DND-41 (cell line): ENCODE data around the gene ANKS1B.

Source experiments
- ATAC-seq: fragments of 200-7000 bp; cut with Tn5 transposase; 3 replicates; pipeline ENCODE4 v1.9.1; 2021; ENCODE audit warnings: low read depth; ENCODE audit not compliant: insufficient read depth
- DNase-seq: peaks from one replicate; pipeline ENCODE4 v3.0.0-alpha.2; 2020
- H2AFZ ChIP-seq: 2 replicates; pipeline ENCODE4 v1.6.0; 2012; ENCODE audit warnings: low read depth, low read length
- H3K27ac ChIP-seq: 2 replicates; pipeline ENCODE4 v1.5.1; 2012; ENCODE audit warnings: low read length, inconsistent platforms
- H3K27me3 ChIP-seq: fragments of 200-600 bp; sonication (generic); 2 replicates; pipeline ENCODE4 v1.6.0; 2012; ENCODE audit warnings: low read length, mild to moderate bottlenecking, inconsistent platforms; ENCODE audit not compliant: insufficient read depth, poor library complexity
- H3K36me3 ChIP-seq: 2 replicates; pipeline ENCODE4 v1.5.1; 2012; ENCODE audit warnings: low read length, inconsistent platforms; ENCODE audit not compliant: insufficient read depth
- H3K4me1 ChIP-seq: 2 replicates; pipeline ENCODE4 v1.5.1; 2012; ENCODE audit warnings: mild to moderate bottlenecking, low read length; ENCODE audit not compliant: insufficient read depth
- H3K4me2 ChIP-seq: 2 replicates; pipeline ENCODE4 v1.6.0; 2012; ENCODE audit warnings: mild to moderate bottlenecking, moderate library complexity, low read length, inconsistent platforms; ENCODE audit not compliant: insufficient read depth
- H3K4me3 ChIP-seq, 2 experiments: fragments of 200-600 bp in 1 of 2; shearing (Covaris generic) in 1 of 2; 2 replicates each; pipeline ENCODE4 v1.5.1; 2012 to 2016; ENCODE audit warnings: inconsistent platforms in 2 of 2, low read length in 2 of 2, mild to moderate bottlenecking in 2 of 2, low read depth in 1 of 2, moderate library complexity in 1 of 2
- H3K79me2 ChIP-seq: 2 replicates; pipeline ENCODE4 v1.6.0; 2012; ENCODE audit warnings: low read length, inconsistent platforms; ENCODE audit not compliant: insufficient read depth
- H3K9ac ChIP-seq: 2 replicates; pipeline ENCODE4 v1.6.0; 2012; ENCODE audit warnings: low read depth, mild to moderate bottlenecking, inconsistent platforms, low read length, moderate library complexity
- H3K9me3 ChIP-seq: 2 replicates; pipeline ENCODE4 v1.5.1; 2012; ENCODE audit warnings: low read length, moderate library complexity, mild to moderate bottlenecking, inconsistent platforms; ENCODE audit not compliant: insufficient read depth, severe bottlenecking
- H4K20me1 ChIP-seq: 2 replicates; pipeline ENCODE4 v1.6.0; 2012; ENCODE audit warnings: low read length; ENCODE audit not compliant: insufficient read depth
- CTCF ChIP-seq: IDR thresholded peaks from 2 replicates; pipeline ENCODE4 v1.5.1; 2012; ENCODE audit warnings: borderline replicate concordance, low read length, moderate library complexity, mild to moderate bottlenecking; ENCODE audit not compliant: poor library complexity, severe bottlenecking; ENCODE audit errors: extremely low read depth
- EZH2 ChIP-seq: IDR thresholded peaks from 3 replicates; pipeline ENCODE4 v1.6.1; 2012; ENCODE audit warnings: borderline replicate concordance, low read depth, mild to moderate bottlenecking, moderate library complexity, low read length, inconsistent platforms; ENCODE audit not compliant: severe bottlenecking

ANKS1B gene

GRCh38 chr12:99431203-99431602, 553.5 kb downstream of the ANKS1B start:
- ATAC-seq: no peak
- TF ChIP-seq EZH2 (no peak), CTCF (no peak)

GRCh38 chr12:99427104-99427503, 557.6 kb downstream of the ANKS1B start:
- H3K27ac ChIP-seq: no peak overlapping the region
- no peaks in the 10 kb centered on the region for H3K36me3 ChIP-seq
- H2AFZ ChIP-seq: no peak overlapping the region
- peaks cover 3% of the 10 kb centered on the region for H3K27me3 ChIP-seq
- no peaks in the 10 kb centered on the region for H3K79me2 ChIP-seq
- H3K4me2 ChIP-seq: no peak overlapping the region
- no peaks in the 10 kb centered on the region for H3K9me3 ChIP-seq
- H4K20me1 ChIP-seq: no peaks in the 10 kb centered on the region
- ATAC-seq (no peak), DNase-seq (no peak)
- TF ChIP-seq EZH2 (no peak), CTCF (no peak)
- H3K4me1 ChIP-seq: no peaks in the 10 kb centered on the region
- H3K4me3 ChIP-seq: no peak overlapping the region
- no peak overlapping the region for H3K9ac ChIP-seq

More at GRCh38 chr12:99431203-99431602, 553.5 kb downstream of the ANKS1B start:
- H3K79me2 ChIP-seq: no peaks in the 10 kb centered on the region
- H3K4me2 ChIP-seq: no peak overlapping the region
- H3K27me3 ChIP-seq: peaks cover 3% of the 10 kb centered on the region
- no peak overlapping the region for H2AFZ ChIP-seq
- H3K4me1 ChIP-seq: no peaks in the 10 kb centered on the region
- H3K9ac ChIP-seq: no peak overlapping the region
- no peak for DNase-seq
- no peaks in the 10 kb centered on the region for H3K9me3 ChIP-seq
- no peak overlapping the region for H3K4me3 ChIP-seq
- H3K27ac ChIP-seq: no peak overlapping the region
- H4K20me1 ChIP-seq: no peaks in the 10 kb centered on the region
- H3K36me3 ChIP-seq: no peaks in the 10 kb centered on the region

GRCh38 chr12:99418379-99418778, 566.4 kb downstream of the ANKS1B start:
- ATAC-seq (no peak), DNase-seq (no peak)
- TF ChIP-seq CTCF (no peak), EZH2 (no peak)
- Histone ChIP-seq H3K4me3 (no peak overlapping the region), H3K4me2 (no peak overlapping the region), H3K9me3 (no peaks in the 10 kb centered on the region), H3K9ac (no peak overlapping the region), H2AFZ (no peak overlapping the region), H4K20me1 (no peaks in the 10 kb centered on the region), H3K36me3 (no peaks in the 10 kb centered on the region), H3K27ac (no peak overlapping the region), H3K79me2 (no peaks in the 10 kb centered on the region), H3K4me1 (no peaks in the 10 kb centered on the region), H3K27me3 (peaks cover 6% of the 10 kb centered on the region)

GRCh38 chr12:99413751-99414150, 571.0 kb downstream of the ANKS1B start:
- Histone ChIP-seq H3K79me2 (no peaks in the 10 kb centered on the region), H3K9ac (no peak overlapping the region), H3K9me3 (no peaks in the 10 kb centered on the region), H3K4me1 (no peaks in the 10 kb centered on the region), H3K4me2 (no peak overlapping the region), H2AFZ (no peak overlapping the region), H3K27me3 (no peaks in the 10 kb centered on the region), H3K27ac (no peak overlapping the region), H3K4me3 (no peak overlapping the region), H3K36me3 (no peaks in the 10 kb centered on the region), H4K20me1 (no peaks in the 10 kb centered on the region)
- DNase-seq (no peak), ATAC-seq (no peak)
- TF ChIP-seq CTCF (no peak), EZH2 (no peak)
